Measurements from ENCODE around the gene NUMA1. TPM values are rescaled to one million over a fixed set of nuclear protein-coding genes. Genes with fewer than 3 reads are reported as not detected.

NUMA1 gene
- total RNA-seq, 2 experiments from 2014 or later, result 154 to 167 TPM

DNA sequence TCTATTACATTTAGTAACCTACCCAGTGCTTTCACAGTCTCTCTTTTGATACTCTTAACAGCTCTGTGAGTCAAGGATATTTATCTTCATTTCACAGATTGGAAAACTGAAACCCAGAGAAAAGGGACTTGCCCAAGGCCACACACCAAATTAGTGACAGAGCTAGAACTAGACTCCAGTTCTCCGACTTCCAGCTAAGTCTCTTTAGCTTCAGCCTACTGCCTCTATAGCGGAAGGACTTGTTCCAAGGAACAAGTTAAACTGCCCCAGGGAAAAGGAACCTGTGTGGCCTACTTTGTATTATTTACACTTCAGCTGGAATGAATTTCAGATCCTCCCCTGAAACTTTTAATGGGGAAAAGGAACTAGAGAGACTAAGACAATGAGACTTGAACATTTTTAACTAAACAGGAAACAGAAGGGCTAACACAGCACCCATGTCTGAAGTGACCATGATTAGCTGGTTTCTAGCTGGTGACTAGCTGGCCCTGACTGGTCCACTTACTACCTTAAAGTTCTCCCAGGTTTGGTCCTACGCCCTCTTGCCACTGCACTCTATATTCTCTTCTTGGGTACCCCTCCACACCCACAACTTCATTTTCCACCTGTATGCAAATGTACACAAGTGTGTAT, 1.6 kb upstream of the NUMA1 start:
- ATAC-seq (no peak), DNase-seq (no peak)
- Mint-ChIP-seq H3K27me3 (no peaks in the 10 kb centered on the region), H3K4me3 (peak overlapping the region; percentile 91), H3K9me3 (ENCODE audit: low read depth) (no peaks in the 10 kb centered on the region), H3K27ac (peak overlapping the region; percentile 94), H3K4me1 (peaks cover 36% of the 10 kb centered on the region), H3K36me3 (ENCODE audit: low read depth) (peaks cover 6% of the 10 kb centered on the region)
- intact Hi-C loops (cut with DNase I, micrococcal nuclease), result loop anchor here (2.0 kb wide), 3 partner anchors 41 to 1517 kb away; partner anchors contain the start of gene FAM168A (in 1 of the 2)
- CTCF ChIA-PET, result interaction anchor here (0.6 to 2.0 kb wide), 7 partner anchors 9 to 209 kb away, joined by 3 to 12 read pairs (median 6); partner anchors contain the start of gene TOMT
- POLR2A ChIA-PET, result interaction anchor here (0.6 to 1.5 kb wide), 3 partner anchors 23 to 50 kb away, joined by 3 to 4 read pairs (median 4); partner anchors contain the start of gene ANAPC15

DNA sequence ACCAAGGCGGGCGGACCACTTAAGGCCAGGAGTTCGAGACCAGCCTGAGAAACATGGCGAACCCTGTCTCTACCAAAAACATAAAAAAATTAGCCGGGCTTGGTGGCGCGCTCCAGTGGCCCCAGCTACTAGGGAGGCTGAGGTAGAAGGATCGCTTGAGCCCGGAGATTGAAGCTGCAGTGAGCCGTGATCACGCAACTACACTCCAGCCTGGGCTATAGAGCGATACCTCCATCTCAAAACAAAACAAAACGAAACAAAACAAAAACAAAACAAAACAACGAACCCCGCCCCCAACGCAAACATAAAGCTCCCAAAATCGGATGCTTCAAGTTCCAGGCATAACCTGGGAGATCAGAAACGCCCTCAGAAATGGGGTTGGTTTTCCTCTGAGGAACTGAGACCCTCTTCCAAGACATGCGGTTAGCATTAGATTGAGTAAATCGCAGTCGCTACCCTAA, 872 bp upstream of the NUMA1 start:
- peak overlapping the region; percentile 94 for H3K27ac Mint-ChIP-seq
- no peak for ATAC-seq
- H3K36me3 Mint-ChIP-seq (ENCODE audit: low read depth), result peaks cover 7% of the 10 kb centered on the region
- peak overlapping the region; percentile 91 for H3K4me3 Mint-ChIP-seq
- ChIA-PET CTCF (interaction anchor here (0.9 to 2.0 kb wide), 6 partner anchors 9 to 55 kb away, joined by 5 to 12 read pairs (median 6); partner anchors contain the start of gene TOMT), POLR2A (interaction anchor here (0.6 to 1.5 kb wide), 4 partner anchors 22 to 153 kb away, joined by 3 to 4 read pairs (median 4); partner anchors contain the start of genes ANAPC15 and XNDC1N)
- peaks cover 37% of the 10 kb centered on the region for H3K4me1 Mint-ChIP-seq
- H3K27me3 Mint-ChIP-seq, result no peaks in the 10 kb centered on the region
- intact Hi-C loops (cut with DNase I, micrococcal nuclease), result loop anchor here (2.0 kb wide), 3 partner anchors 40 to 1518 kb away; partner anchors contain the start of gene FAM168A (in 1 of the 2)
- no peak for DNase-seq
- H3K9me3 Mint-ChIP-seq (ENCODE audit: low read depth), result no peaks in the 10 kb centered on the region

DNA sequence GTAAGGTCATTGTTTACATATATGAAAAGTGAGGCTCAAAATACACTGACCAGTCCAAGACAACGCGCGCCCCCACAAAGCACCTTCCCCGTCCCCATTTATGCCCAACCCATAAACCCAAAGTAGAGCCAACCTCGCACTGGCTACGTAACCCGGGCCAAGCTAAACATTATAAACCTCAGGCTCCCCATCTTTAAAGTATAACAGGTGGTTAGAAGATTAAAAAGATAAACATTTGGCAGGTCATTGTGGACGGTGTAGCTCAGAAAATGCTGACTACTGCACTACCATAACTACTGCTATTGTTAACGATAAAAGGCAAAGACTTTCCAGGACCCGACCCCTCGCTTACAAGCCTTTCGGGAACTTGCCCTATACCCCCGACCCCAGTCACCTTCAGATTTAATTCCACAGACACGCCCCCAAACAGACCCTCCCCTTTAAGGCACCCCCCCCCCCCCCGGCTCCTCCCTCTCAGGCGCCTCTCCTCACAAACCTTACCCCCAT, 470 bp downstream of the NUMA1 start:
- ChIA-PET CTCF (interaction anchor here (1.2 to 2.5 kb wide), 5 partner anchors 11 to 54 kb away, joined by 3 to 12 read pairs (median 5); no protein-coding TSS in a partner anchor), POLR2A (interaction anchor here (0.9 kb wide), 1 partner anchor 32 kb away, joined by 8 read pairs; the partner anchor contains the start of gene ANAPC15)
- Mint-ChIP-seq H3K27me3 (no peaks in the 10 kb centered on the region), H3K27ac (peak overlapping the region; percentile 94), H3K4me3 (peak overlapping the region; percentile 91), H3K36me3 (ENCODE audit: low read depth) (peaks cover 11% of the 10 kb centered on the region), H3K4me1 (peaks cover 37% of the 10 kb centered on the region), H3K9me3 (ENCODE audit: low read depth) (no peaks in the 10 kb centered on the region)
- ATAC-seq, result no peak
- intact Hi-C loops (cut with DNase I, micrococcal nuclease), result loop anchor here (1.0 to 2.0 kb wide), 13 partner anchors 23 to 1699 kb away; partner anchors contain the start of genes ANAPC15 (in 2 of the 2), CLPB (in 2 of the 2), LAMTOR1 (in 2 of the 2) and ATG16L2 (in 1 of the 2)
- peak; percentile 20 for DNase-seq

DNA sequence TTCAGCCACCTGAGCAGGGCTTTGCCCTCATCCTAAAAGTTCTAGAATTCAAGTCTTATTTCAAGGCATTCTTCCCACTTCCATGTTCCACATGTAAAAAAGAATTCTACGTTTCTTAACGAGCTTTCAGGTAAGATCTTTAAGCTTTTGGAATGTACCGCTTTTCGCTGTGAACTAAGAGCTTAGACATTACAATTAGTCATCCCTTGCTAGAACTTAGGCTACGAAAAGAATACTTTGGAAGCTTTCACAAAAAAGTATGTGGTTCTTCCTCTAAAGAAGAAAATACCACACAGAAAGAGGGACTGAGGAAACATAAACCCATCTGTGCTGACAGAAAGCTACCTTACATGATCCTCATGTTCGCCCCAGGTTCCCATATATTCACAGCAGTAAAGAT, 1.9 kb downstream of the NUMA1 start:
- CTCF ChIA-PET, result interaction anchor here (1.0 to 2.5 kb wide), 7 partner anchors 12 to 53 kb away, joined by 3 to 12 read pairs (median 5); no protein-coding TSS in a partner anchor
- Mint-ChIP-seq H3K27ac (peak overlapping the region; percentile 10), H3K9me3 (ENCODE audit: low read depth) (no peaks in the 10 kb centered on the region), H3K4me3 (peak overlapping the region; percentile 91), H3K4me1 (peaks cover 37% of the 10 kb centered on the region), H3K36me3 (ENCODE audit: low read depth) (peaks cover 12% of the 10 kb centered on the region), H3K27me3 (no peaks in the 10 kb centered on the region)
- POLR2A ChIA-PET, result interaction anchor here (1.2 to 1.4 kb wide), 4 partner anchors 23 to 40 kb away, joined by 3 to 7 read pairs (median 4); no protein-coding TSS in a partner anchor
- intact Hi-C loops (cut with DNase I, micrococcal nuclease), result no loop called here
- DNase-seq (no peak), ATAC-seq (no peak)

DNA sequence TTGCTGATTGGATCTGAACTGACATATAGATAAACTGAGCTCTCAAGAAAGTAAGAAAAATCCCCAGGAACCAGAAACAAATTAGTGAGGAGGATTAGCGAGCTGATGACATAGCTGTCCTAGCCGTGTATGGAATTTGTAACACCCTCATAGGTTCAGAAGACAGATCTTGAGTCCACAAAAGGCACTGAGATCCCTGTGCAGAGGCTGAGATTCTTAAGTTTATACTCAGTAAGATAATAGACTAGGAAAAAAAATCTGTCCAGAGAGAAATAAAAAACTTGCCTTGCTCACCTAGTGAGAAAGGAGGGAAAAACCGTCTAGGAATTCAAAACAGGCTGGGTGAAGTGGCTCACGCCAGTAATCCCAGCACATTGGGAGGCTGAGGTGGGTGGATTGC, 4.6 kb downstream of the NUMA1 start:
- intact Hi-C loops (cut with DNase I, micrococcal nuclease), result no loop called here
- ChIA-PET CTCF (interaction anchor here (0.7 to 1.8 kb wide), 4 partner anchors 15 to 50 kb away, joined by 3 to 4 read pairs (median 4); no protein-coding TSS in a partner anchor), POLR2A (no interaction called here)
- DNase-seq, result no peak
- Mint-ChIP-seq H3K27me3 (no peaks in the 10 kb centered on the region), H3K4me3 (no peak overlapping the region), H3K9me3 (ENCODE audit: low read depth) (no peaks in the 10 kb centered on the region), H3K36me3 (ENCODE audit: low read depth) (peaks cover 14% of the 10 kb centered on the region), H3K4me1 (peaks cover 39% of the 10 kb centered on the region), H3K27ac (no peak overlapping the region)
- ATAC-seq, result no peak

DNA sequence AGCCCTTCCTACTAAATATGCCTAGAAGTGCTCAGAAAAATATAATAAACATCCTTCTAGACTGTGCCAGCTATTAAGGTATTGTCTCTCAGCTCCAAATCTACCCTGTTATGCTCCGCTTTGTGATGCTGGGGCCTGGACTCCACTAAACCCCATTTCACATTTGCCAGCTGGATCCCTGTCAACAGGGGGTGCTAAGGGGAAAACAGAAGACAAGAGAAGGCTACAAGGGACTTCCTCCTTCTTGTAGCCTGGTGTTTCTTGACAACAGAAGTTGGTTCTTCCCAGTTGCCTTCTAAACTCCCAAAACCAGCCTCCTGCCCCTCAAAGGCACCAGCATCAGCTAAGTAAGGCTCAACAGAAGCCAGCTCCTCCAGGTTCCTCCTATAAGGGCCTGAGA, 5.2 kb downstream of the NUMA1 start:
- ChIA-PET CTCF (interaction anchor here (0.7 to 1.8 kb wide), 4 partner anchors 16 to 50 kb away, joined by 3 to 4 read pairs (median 4); no protein-coding TSS in a partner anchor), POLR2A (interaction anchor here (0.5 to 1.2 kb wide), 2 partner anchors 9 to 148 kb away, joined by 3 to 4 read pairs; no protein-coding TSS in a partner anchor)
- Mint-ChIP-seq H3K9me3 (ENCODE audit: low read depth) (no peaks in the 10 kb centered on the region), H3K27me3 (no peaks in the 10 kb centered on the region), H3K4me3 (no peak overlapping the region), H3K36me3 (ENCODE audit: low read depth) (peaks cover 13% of the 10 kb centered on the region), H3K27ac (no peak overlapping the region), H3K4me1 (peaks cover 42% of the 10 kb centered on the region)
- DNase-seq, result no peak
- no peak for ATAC-seq
- intact Hi-C loops (cut with DNase I, micrococcal nuclease), result no loop called here

DNA sequence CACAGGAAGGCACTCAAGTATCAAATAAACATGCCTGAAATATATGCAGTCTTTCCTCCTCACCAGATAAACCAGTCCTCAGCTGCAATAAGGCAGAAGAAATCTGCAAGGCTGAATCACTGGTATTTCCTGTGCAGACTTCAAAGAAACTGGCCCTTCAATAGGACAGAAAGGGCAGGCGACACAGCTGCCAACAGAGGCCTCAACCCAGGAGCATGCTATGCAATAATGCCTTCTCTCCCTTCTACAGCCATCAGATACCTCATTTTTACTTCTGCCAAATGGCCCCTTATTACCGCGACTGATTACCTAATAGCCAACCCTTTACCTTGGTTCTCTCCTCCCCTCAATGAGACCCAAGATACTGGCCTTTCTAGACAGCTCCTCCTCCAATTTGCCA, 8.0 kb downstream of the NUMA1 start:
- Mint-ChIP-seq H3K4me1 (peaks cover 51% of the 10 kb centered on the region), H3K4me3 (no peak overlapping the region), H3K27me3 (no peaks in the 10 kb centered on the region), H3K27ac (peak overlapping the region; percentile 19), H3K36me3 (ENCODE audit: low read depth) (peaks cover 28% of the 10 kb centered on the region), H3K9me3 (ENCODE audit: low read depth) (no peaks in the 10 kb centered on the region)
- ATAC-seq (peak; percentile 62), DNase-seq (peak; percentile 17)
- POLR2A ChIA-PET, result no interaction called here
- CTCF ChIA-PET, result interaction anchor here (1.2 kb wide), 1 partner anchor 17 kb away, joined by 3 read pairs; no protein-coding TSS in a partner anchor
- intact Hi-C loops (cut with DNase I, micrococcal nuclease), result no loop called here

DNA sequence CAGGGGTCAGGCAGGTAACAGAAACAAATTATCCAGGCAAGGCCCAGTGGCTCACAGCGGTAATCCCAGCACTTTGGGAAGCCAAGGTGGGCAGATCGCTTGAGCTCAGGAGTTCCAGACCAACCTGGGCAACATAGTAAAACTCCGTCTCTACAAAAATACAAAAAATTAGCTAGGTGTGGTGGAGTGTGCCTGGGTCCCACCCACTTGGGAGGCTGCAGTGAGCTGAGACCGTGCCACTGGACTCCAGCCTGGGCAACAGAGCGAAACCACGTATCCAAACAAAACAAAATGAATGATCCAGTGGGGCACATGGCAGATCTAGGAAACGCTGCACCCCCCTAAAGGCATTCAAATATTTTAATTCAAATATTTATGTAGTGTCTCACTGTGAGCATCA, 9.9 kb downstream of the NUMA1 start:
- Mint-ChIP-seq H3K9me3 (ENCODE audit: low read depth) (no peaks in the 10 kb centered on the region), H3K27ac (no peak overlapping the region), H3K36me3 (ENCODE audit: low read depth) (peaks cover 24% of the 10 kb centered on the region), H3K27me3 (no peaks in the 10 kb centered on the region), H3K4me3 (no peak overlapping the region), H3K4me1 (peaks cover 46% of the 10 kb centered on the region)
- no peak for ATAC-seq
- ChIA-PET POLR2A (no interaction called here), CTCF (no interaction called here)
- intact Hi-C loops (cut with DNase I, micrococcal nuclease), result no loop called here
- no peak for DNase-seq

DNA sequence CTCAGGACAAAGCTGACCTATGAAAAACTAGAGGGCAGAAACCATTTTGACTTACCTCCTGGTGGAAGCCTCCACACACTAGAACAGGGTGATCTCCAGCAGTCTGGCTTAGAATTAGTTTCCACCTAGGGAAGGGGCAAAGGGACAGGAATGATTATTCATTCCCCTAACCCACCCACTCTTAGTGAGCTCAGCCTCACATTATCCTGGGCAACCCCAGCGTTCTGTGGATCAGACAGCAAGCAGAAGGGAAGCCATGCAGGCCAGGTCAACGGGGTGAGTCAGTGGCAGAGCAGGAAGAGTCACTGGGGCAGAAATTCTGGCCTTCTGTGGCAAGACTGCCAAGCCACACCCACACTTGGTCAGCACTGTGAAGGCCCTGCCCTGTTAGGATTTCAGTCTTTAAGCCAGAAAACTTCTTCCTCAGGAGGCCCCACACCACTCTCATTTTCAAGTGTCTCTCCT, 10.5 kb downstream of the NUMA1 start:
- peaks cover 46% of the 10 kb centered on the region for H3K4me1 Mint-ChIP-seq
- no peaks in the 10 kb centered on the region for H3K9me3 Mint-ChIP-seq (ENCODE audit: low read depth)
- ChIA-PET CTCF (no interaction called here), POLR2A (no interaction called here)
- intact Hi-C loops (cut with DNase I, micrococcal nuclease), result no loop called here
- peak; percentile 22 for DNase-seq
- H3K36me3 Mint-ChIP-seq (ENCODE audit: low read depth), result peaks cover 24% of the 10 kb centered on the region
- H3K4me3 Mint-ChIP-seq, result no peak overlapping the region
- peak overlapping the region; percentile 35 for H3K27ac Mint-ChIP-seq
- H3K27me3 Mint-ChIP-seq, result no peaks in the 10 kb centered on the region
- ATAC-seq, result peak; percentile 65

DNA sequence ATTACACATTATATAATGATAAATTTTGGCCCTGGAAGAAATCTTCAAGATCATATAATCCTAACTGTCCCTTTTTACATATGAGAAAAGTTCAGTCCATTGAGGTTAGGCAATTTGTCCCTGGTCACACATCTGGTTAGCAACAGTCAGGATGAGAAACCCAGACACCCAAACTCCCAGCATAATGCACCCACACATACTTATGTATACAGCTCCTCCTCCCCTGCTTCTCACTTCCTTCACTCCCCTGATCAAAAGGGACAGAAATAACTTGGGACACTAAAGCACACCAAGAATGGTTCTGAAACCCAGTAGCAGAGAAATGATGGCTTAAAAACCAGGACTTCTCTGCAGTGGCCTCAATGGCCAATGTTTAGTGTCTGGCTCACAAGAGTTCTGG, 11.1 kb downstream of the NUMA1 start:
- Mint-ChIP-seq H3K36me3 (ENCODE audit: low read depth) (peaks cover 24% of the 10 kb centered on the region), H3K27ac (no peak overlapping the region), H3K9me3 (ENCODE audit: low read depth) (no peaks in the 10 kb centered on the region), H3K4me3 (no peak overlapping the region), H3K27me3 (no peaks in the 10 kb centered on the region), H3K4me1 (peaks cover 46% of the 10 kb centered on the region)
- intact Hi-C loops (cut with DNase I, micrococcal nuclease), result no loop called here
- ATAC-seq (peak; percentile 48), DNase-seq (no peak)
- ChIA-PET CTCF (interaction anchor here (3.0 kb wide), 1 partner anchor 44 kb away, joined by 14 read pairs; no protein-coding TSS in a partner anchor), POLR2A (no interaction called here)

DNA sequence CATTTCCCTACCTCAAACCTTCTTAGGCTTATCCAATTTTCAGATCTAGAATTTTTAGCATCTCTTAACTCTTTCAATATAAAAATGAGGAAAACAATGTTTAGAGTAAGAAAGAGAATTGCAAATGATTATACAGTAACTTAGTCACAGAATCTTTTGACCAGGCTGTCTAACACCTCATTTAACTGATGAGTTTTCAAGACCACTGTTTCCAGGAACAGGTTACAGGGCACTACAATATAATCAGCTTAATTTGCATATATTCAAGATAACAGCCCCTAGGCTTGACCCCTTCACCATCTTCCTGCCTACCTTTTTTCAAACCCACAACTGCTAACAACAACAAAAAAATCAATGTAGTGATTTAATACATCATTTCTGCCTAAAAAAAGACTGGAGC, 12.7 kb downstream of the NUMA1 start:
- intact Hi-C loops (cut with DNase I, micrococcal nuclease), result no loop called here
- POLR2A ChIA-PET, result interaction anchor here (0.7 to 1.4 kb wide), 2 partner anchors 11 to 19 kb away, joined by 3 read pairs; no protein-coding TSS in a partner anchor
- no peaks in the 10 kb centered on the region for H3K9me3 Mint-ChIP-seq (ENCODE audit: low read depth)
- CTCF ChIA-PET, result interaction anchor here (0.8 to 3.0 kb wide), 7 partner anchors 10 to 85 kb away, joined by 3 to 14 read pairs (median 6); no protein-coding TSS in a partner anchor
- DNase-seq (no peak), ATAC-seq (no peak)
- peaks cover 41% of the 10 kb centered on the region for H3K4me1 Mint-ChIP-seq
- peaks cover 20% of the 10 kb centered on the region for H3K36me3 Mint-ChIP-seq (ENCODE audit: low read depth)
- no peak overlapping the region for H3K27ac Mint-ChIP-seq
- no peaks in the 10 kb centered on the region for H3K27me3 Mint-ChIP-seq
- H3K4me3 Mint-ChIP-seq, result no peak overlapping the region
